HEK293T (cell line): ENCODE results near the gene RBM7.
A peak's percentile ranks its signal among the peaks of the same experiment; 100 is the strongest.

Source experiments
- CTCF ChIA-PET: fragments of 350-600 bp; formaldehyde crosslinking; extraction: SDS; loops from one replicate; lab custom pipeline; 2021; ENCODE audit warnings: antibody characterized with exemption, inconsistent platforms; lab: Yijun Ruan, JAX
- POLR2A ChIA-PET: fragments of 350-600 bp; formaldehyde crosslinking; extraction: SDS; loops from one replicate; lab custom pipeline; 2020; ENCODE audit warnings: antibody characterized with exemption, inconsistent platforms; lab: Yijun Ruan, JAX
- DNase-seq: peaks from one replicate; pipeline ENCODE4 v3.0.0; 2012; ENCODE audit warnings: mixed read lengths; ENCODE audit errors: extremely low spot score
- ARNT ChIP-seq: fragments of 450-650 bp; IDR thresholded peaks from 2 replicates; pipeline ENCODE4 v1.6.1; 2017; ENCODE audit warnings: mild to moderate bottlenecking
- BHLHE40 ChIP-seq: fragments of 450-650 bp; IDR thresholded peaks from 2 replicates; pipeline ENCODE4 v1.6.1; 2016; ENCODE audit warnings: mild to moderate bottlenecking, moderate library complexity, borderline replicate concordance
- CTBP1 ChIP-seq: fragments of 450-650 bp; IDR thresholded peaks from 2 replicates; pipeline ENCODE4 v1.6.1; 2016; ENCODE audit warnings: borderline replicate concordance
- ELF4 ChIP-seq: fragments of 450-650 bp; IDR thresholded peaks from 2 replicates; pipeline ENCODE4 v1.6.1; 2017; ENCODE audit warnings: antibody characterized with exemption
- FOXA1 ChIP-seq: fragments of 450-650 bp; IDR thresholded peaks from 2 replicates; pipeline ENCODE4 v1.6.1; 2016; ENCODE audit warnings: mild to moderate bottlenecking
- FOXK2 ChIP-seq: fragments of 450-650 bp; IDR thresholded peaks from 2 replicates; pipeline ENCODE4 v1.6.1; 2016; ENCODE audit warnings: mild to moderate bottlenecking
- FOXM1 ChIP-seq: fragments of 450-650 bp; IDR thresholded peaks from 2 replicates; pipeline ENCODE4 v1.6.1; 2017; ENCODE audit warnings: mild to moderate bottlenecking, borderline replicate concordance
- HDGF ChIP-seq: fragments of 450-650 bp; IDR thresholded peaks from 2 replicates; pipeline ENCODE4 v1.6.1; 2017; ENCODE audit warnings: antibody characterized with exemption, borderline replicate concordance
- L3MBTL2 ChIP-seq: fragments of 450-650 bp; conservative IDR thresholded peaks from 2 replicates; pipeline ENCODE4 v1.6.1; 2016; ENCODE audit warnings: mild to moderate bottlenecking
- LEF1 ChIP-seq: fragments of 450-650 bp; IDR thresholded peaks from 2 replicates; pipeline ENCODE4 v1.6.1; 2017; ENCODE audit warnings: mild to moderate bottlenecking, borderline replicate concordance
- NFRKB ChIP-seq: fragments of 450-650 bp; IDR thresholded peaks from 2 replicates; pipeline ENCODE4 v1.6.1; 2016; ENCODE audit warnings: mild to moderate bottlenecking, moderate library complexity
- SP1 ChIP-seq: fragments of 450-650 bp; IDR thresholded peaks from 2 replicates; pipeline ENCODE4 v1.6.1; 2017
- SUZ12 ChIP-seq: fragments of 450-650 bp; IDR thresholded peaks from 2 replicates; pipeline ENCODE4 v1.6.1; 2016; ENCODE audit warnings: mild to moderate bottlenecking
- TARDBP ChIP-seq: fragments of 450-650 bp; IDR thresholded peaks from 2 replicates; pipeline ENCODE4 v1.6.1; 2016
- ZNF384 ChIP-seq: fragments of 450-650 bp; IDR thresholded peaks from 2 replicates; pipeline ENCODE4 v1.6.1; 2016
- TF ChIP-seq, protein P1 (sequence below): fragments of 450-650 bp; IDR thresholded peaks from 2 replicates; pipeline ENCODE4 v1.6.1; 2016

Gene RBM7

DNA sequence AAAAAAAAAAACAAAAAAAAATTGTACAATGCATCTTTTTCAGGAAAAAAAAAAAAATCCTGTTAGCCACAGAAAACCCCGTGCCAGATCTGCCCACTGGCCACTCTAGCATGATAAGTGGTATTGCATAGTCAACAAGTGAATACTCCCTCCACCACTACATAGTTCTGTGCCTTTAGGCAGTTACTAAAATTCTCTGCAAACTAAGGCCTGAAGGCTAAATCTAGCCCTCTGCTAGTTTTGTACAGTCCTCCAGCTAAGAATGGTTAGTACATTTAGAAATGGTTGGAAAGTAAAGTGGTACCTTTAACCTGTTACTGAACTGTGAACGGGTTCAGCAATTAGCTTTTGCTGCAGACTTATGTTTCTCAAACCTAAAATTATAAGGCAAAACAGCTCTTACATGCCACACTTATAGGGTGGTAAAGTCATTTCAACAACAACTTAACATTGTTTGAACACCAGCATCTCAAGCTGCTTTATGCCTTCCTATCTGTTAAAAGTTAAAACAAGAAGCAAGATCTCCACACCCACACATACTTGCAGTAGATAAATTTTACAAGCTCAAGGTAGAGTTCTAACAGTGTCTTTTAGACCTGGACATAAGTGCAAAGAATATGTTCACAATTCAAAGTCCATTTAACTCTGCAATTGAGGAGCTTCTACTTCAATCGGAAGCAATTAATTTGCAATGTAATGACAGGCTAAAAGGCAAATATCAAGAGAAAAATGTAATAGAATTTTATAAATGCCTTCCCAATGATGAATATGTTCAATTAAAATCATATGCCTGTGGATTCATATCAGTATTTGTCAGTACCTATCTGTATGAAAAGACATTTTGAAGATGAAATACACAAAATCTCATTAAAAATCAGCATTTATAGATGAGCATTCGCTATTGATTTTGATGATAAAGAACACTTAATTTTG, 7.5 kb upstream of the RBM7 start:
- POLR2A ChIA-PET = no interaction called here
- no peak for DNase-seq
- CTCF ChIA-PET = no interaction called here
- no peak for TF ChIP-seq LEF1
- TF ChIP-seq BHLHE40 = no peak
- TF ChIP-seq NFRKB = no peak
- no peak for TF ChIP-seq ARNT
- no peak for TF ChIP-seq L3MBTL2
- TF ChIP-seq FOXM1 = no peak
- TF ChIP-seq ELF4 = no peak
- no peak for TF ChIP-seq SUZ12
- TF ChIP-seq TARDBP = no peak
- no peak for TF ChIP-seq HDGF
- TF ChIP-seq FOXA1 = no peak
- TF ChIP-seq ZNF384 = no peak
- no peak for TF ChIP-seq SP1
- TF ChIP-seq, protein P1, sequence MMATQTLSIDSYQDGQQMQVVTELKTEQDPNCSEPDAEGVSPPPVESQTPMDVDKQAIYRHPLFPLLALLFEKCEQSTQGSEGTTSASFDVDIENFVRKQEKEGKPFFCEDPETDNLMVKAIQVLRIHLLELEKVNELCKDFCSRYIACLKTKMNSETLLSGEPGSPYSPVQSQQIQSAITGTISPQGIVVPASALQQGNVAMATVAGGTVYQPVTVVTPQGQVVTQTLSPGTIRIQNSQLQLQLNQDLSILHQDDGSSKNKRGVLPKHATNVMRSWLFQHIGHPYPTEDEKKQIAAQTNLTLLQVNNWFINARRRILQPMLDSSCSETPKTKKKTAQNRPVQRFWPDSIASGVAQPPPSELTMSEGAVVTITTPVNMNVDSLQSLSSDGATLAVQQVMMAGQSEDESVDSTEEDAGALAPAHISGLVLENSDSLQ = no peak
- TF ChIP-seq FOXK2 = no peak
- TF ChIP-seq CTBP1 = no peak

DNA sequence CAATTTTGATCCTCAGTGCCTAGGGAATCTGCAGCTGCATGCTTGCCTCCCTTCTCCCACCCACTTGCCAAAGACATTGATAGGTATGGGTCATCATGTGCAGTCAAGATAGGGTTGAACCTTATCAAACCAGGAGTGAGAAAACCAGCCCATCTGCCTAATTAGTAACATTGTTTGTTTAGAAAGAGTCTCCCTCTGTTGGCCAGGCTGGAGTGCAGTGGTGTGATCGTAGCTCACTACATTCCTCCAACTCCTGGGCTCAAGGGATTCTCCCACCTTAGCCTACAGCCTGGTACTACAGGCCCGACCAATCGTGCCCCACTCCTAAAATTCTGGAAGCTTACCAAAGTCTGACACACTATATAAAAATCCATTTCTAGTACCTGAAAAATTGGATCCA, 4.7 kb upstream of the RBM7 start:
- no peak for TF ChIP-seq ELF4
- TF ChIP-seq BHLHE40 = no peak
- TF ChIP-seq L3MBTL2 = no peak
- TF ChIP-seq, protein P1 = no peak
- TF ChIP-seq HDGF = no peak
- TF ChIP-seq SUZ12 = no peak
- TF ChIP-seq CTBP1 = no peak
- no peak for TF ChIP-seq FOXM1
- no peak for TF ChIP-seq LEF1
- TF ChIP-seq FOXA1 = no peak
- TF ChIP-seq NFRKB = no peak
- no peak for TF ChIP-seq TARDBP
- no peak for TF ChIP-seq ARNT
- no peak for TF ChIP-seq FOXK2
- no peak for TF ChIP-seq ZNF384
- no peak for TF ChIP-seq SP1
- no peak for DNase-seq
- POLR2A ChIA-PET = no interaction called here
- CTCF ChIA-PET = no interaction called here

DNA sequence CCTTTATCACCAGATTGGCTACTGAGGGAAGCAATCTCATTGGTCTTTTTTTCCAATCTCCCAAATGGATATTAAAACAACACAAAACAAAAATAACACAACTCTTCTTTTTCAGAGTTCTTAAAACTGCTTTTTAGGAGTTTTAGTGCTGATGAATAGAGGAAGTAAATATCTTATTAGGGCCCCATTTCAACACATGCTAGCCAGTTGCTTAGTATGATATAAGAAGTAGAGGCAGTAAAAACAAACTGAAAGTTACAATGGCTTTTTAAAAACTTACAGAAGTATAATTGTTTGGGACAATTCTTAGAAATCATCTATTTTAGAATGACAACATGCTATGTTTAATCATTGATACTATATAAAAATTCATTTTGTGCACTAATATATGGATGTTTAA, 3.5 kb upstream of the RBM7 start:
- no peak for DNase-seq
- TF ChIP-seq NFRKB (no peak), BHLHE40 (no peak), SP1 (no peak), HDGF (no peak), CTBP1 (no peak)
- TF ChIP-seq, protein P1 = no peak
- POLR2A ChIA-PET = no interaction called here
- CTCF ChIA-PET = no interaction called here

DNA sequence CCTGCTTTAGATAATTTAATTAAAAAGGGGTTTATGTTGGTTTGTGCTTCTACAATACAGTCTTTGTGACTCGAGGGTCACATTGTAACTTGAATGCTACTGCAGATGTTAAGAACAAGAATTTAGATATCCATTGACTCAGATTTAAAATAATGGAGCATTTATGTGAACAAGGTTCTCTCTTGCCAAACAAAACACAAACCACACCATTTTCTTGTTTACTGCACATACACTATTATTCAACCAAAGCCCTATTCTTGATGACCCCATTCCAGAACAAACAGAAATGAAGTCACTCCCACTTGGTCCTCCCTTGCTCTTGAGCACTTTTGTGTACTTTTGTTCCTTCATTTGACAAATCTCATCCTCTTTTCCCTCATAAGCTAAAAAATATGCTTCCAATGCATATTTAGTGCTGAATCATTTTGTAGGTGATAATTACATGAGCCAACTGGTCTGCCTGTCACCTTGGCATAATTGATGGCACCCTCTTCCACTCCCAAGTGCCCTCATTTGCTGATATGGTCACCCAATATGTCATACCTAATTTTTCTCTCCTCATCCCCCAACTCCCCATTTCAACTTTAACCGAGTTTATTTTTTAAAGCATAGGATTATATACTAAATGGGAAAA, 3.0 kb upstream of the RBM7 start:
- DNase-seq = no peak
- TF ChIP-seq, protein P1 = peak; percentile 76
- no peak for TF ChIP-seq HDGF
- CTCF ChIA-PET = interaction anchor here (1.3 kb wide), 1 partner anchor 20 kb away, joined by 3 read pairs; no protein-coding TSS in a partner anchor
- POLR2A ChIA-PET = no interaction called here

DNA sequence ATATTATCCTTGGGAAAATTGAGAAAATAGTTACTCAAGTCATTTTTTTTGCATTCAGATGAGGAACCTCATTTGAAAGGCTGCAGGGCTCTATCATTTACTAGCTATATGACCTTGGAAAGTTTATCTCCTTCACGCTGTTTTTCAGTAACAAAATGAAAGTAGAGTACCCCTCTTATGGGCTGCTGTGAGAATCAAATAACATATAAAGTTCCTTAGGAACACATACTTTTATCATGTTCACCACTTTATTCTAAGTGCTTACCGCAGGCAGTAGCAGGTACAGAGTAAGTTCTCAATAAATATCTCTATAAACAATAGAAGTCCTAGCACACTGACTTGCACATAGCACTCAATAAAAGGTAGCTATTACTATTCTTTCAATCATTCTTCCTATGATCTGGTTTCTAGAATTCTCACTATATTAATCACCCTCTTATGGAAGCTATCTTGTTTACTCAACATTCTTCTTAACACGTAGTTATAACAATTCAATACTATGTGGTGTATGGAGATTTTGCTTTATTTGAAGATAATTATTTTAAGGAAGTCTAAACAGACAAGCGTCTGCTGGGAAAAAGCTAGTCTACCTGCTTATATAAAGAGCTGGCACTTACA, 2.1 kb upstream of the RBM7 start:
- ChIA-PET POLR2A (interaction anchor here (1.0 kb wide), 1 partner anchor 41 kb away, joined by 3 read pairs; the partner anchor contains the start of gene REXO2), CTCF (interaction anchor here (1.3 kb wide), 1 partner anchor 19 kb away, joined by 3 read pairs; no protein-coding TSS in a partner anchor)
- TF ChIP-seq CTBP1 (peak; percentile 38; the same call in 1 of the 2 replicates), ELF4 (no peak)
- TF ChIP-seq, protein P1 = 0 out of 2 replicates have a peak, but pooled peaks have one; percentile 7
- DNase-seq = no peak
